ENCODE results near the gene CX3CR1.

GRCh38 chr3:39255503-39256325 is 24.1 kb downstream of the CX3CR1 start:
- TF ChIP-seq EZH2phosphoT487 (IDR thresholded peaks at IDR 0.05; ENCODE audit: insufficient read depth, low read depth) (no peak), EZH2 (IDR thresholded peaks at IDR 0.05; ENCODE audit: insufficient read depth, poor library complexity, severe bottlenecking) (no peak)

Data from GM23248 (cell line).